HAP-1 (cell line): ENCODE data around the gene NR4A3.

Source experiments
- DNase-seq, 2 experiments: peaks; one replicate each; pipeline ENCODE4 v3.0.0-alpha.2; 2016 to 2020; ENCODE audit warnings: low spot score in 2 of 2
- H3K27me3 ChIP-seq: fragments of 250-450 bp; sonication (Bioruptor Pico); 2 replicates; pipeline ENCODE4 v1.5.1; 2020; ENCODE audit warnings: low read depth, mild to moderate bottlenecking, moderate library complexity
- H3K36me3 ChIP-seq: fragments of 250-450 bp; sonication (Bioruptor Pico); replicated peaks from 2 replicates; pipeline ENCODE4 v1.5.1; 2020; ENCODE audit warnings: mild to moderate bottlenecking
- H3K4me1 ChIP-seq: fragments of 250-450 bp; sonication (Bioruptor Pico); 2 replicates; pipeline ENCODE4 v1.5.1; 2020; ENCODE audit warnings: mild to moderate bottlenecking
- H3K4me3 ChIP-seq: fragments of 250-450 bp; sonication (Bioruptor Pico); 2 replicates; pipeline ENCODE4 v1.5.1; 2020; ENCODE audit warnings: mild to moderate bottlenecking, moderate library complexity
- H3K9me3 ChIP-seq: fragments of 250-450 bp; sonication (Bioruptor Pico); 2 replicates; pipeline ENCODE4 v1.5.1; 2020; ENCODE audit warnings: mild to moderate bottlenecking, moderate library complexity
- in situ Hi-C: fragments of 300-500 bp; cut with MboI; formaldehyde crosslinking; loops from 3 replicates; pipeline ENCODE4 v1.14.3; 2020; ENCODE audit warnings: low sequenced_read_pairs, inconsistent platforms, mixed read lengths

The NR4A3 gene

GRCh38 chr9:99803694-99804093 lies 18.0 kb upstream of the NR4A3 start:
- no peak for DNase-seq
- Histone ChIP-seq H3K4me1 (no peaks in the 10 kb centered on the region), H3K36me3 (no peaks in the 10 kb centered on the region), H3K4me3 (no peak overlapping the region), H3K27me3 (no peaks in the 10 kb centered on the region), H3K9me3 (no peaks in the 10 kb centered on the region)
- in situ Hi-C loops = loop anchor here (25.0 kb wide), 1 partner anchor 509 kb away; no protein-coding TSS in a partner anchor

GRCh38 chr9:99807276-99807852 lies 14.3 kb upstream of the NR4A3 start:
- DNase-seq = peak; percentile 42 to 74
- in situ Hi-C loops = loop anchor here (25.0 kb wide), 1 partner anchor 505 kb away; no protein-coding TSS in a partner anchor
- H3K4me3 ChIP-seq = no peak overlapping the region

GRCh38 chr9:99807956-99808355 lies 13.7 kb upstream of the NR4A3 start:
- Histone ChIP-seq H3K4me3 (no peak overlapping the region), H3K36me3 (no peaks in the 10 kb centered on the region), H3K27me3 (no peaks in the 10 kb centered on the region), H3K4me1 (peaks cover 10% of the 10 kb centered on the region), H3K9me3 (no peaks in the 10 kb centered on the region)
- DNase-seq = no peak
- in situ Hi-C loops = loop anchor here (25.0 kb wide), 1 partner anchor 504 kb away; no protein-coding TSS in a partner anchor

More at GRCh38 chr9:99807276-99807852, 14.3 kb upstream of the NR4A3 start:
- H3K36me3 ChIP-seq = no peaks in the 10 kb centered on the region
- no peaks in the 10 kb centered on the region for H3K9me3 ChIP-seq
- H3K27me3 ChIP-seq = no peaks in the 10 kb centered on the region
- H3K4me1 ChIP-seq = peaks cover 7% of the 10 kb centered on the region

- H3K27me3 ChIP-seq = no peaks in the 10 kb centered on the region
- no peaks in the 10 kb centered on the region for H3K9me3 ChIP-seq
- no peaks in the 10 kb centered on the region for H3K36me3 ChIP-seq
- peaks cover 10% of the 10 kb centered on the region for H3K4me1 ChIP-seq
- DNase-seq = no peak
- in situ Hi-C loops = loop anchor here (25.0 kb wide), 1 partner anchor 504 kb away; no protein-coding TSS in a partner anchor
- H3K4me3 ChIP-seq = no peak overlapping the region
Measured at GRCh38 chr9:99808454-99808853, 13.2 kb upstream of the NR4A3 start.

GRCh38 chr9:99809586-99810319 lies 11.9 kb upstream of the NR4A3 start:
- H3K4me1 ChIP-seq = peaks cover 10% of the 10 kb centered on the region
- no peak overlapping the region for H3K4me3 ChIP-seq
- no peaks in the 10 kb centered on the region for H3K36me3 ChIP-seq
- in situ Hi-C loops = loop anchor here (25.0 kb wide), 1 partner anchor 503 kb away; no protein-coding TSS in a partner anchor
- H3K9me3 ChIP-seq = no peaks in the 10 kb centered on the region
- no peak for DNase-seq
- no peaks in the 10 kb centered on the region for H3K27me3 ChIP-seq

GRCh38 chr9:99811172-99811571 lies 10.5 kb upstream of the NR4A3 start:
- Histone ChIP-seq H3K9me3 (no peaks in the 10 kb centered on the region), H3K27me3 (no peaks in the 10 kb centered on the region), H3K4me1 (peaks cover 10% of the 10 kb centered on the region), H3K36me3 (no peaks in the 10 kb centered on the region), H3K4me3 (no peak overlapping the region)
- DNase-seq = no peak
- in situ Hi-C loops = loop anchor here (25.0 kb wide), 1 partner anchor 501 kb away; no protein-coding TSS in a partner anchor

- no peak overlapping the region for H3K4me3 ChIP-seq
- H3K9me3 ChIP-seq = no peaks in the 10 kb centered on the region
- in situ Hi-C loops = loop anchor here (25.0 kb wide), 1 partner anchor 501 kb away; no protein-coding TSS in a partner anchor
- peaks cover 10% of the 10 kb centered on the region for H3K4me1 ChIP-seq
- DNase-seq = no peak
- no peaks in the 10 kb centered on the region for H3K27me3 ChIP-seq
- no peaks in the 10 kb centered on the region for H3K36me3 ChIP-seq
Measured at GRCh38 chr9:99811598-99812383, 9.9 kb upstream of the NR4A3 start.

GRCh38 chr9:99813739-99814138 lies 7.9 kb upstream of the NR4A3 start:
- DNase-seq = no peak
- H3K27me3 ChIP-seq = no peaks in the 10 kb centered on the region
- no peaks in the 10 kb centered on the region for H3K36me3 ChIP-seq
- no peaks in the 10 kb centered on the region for H3K9me3 ChIP-seq
- no peak overlapping the region for H3K4me3 ChIP-seq
- in situ Hi-C loops = loop anchor here (25.0 kb wide), 1 partner anchor 499 kb away; no protein-coding TSS in a partner anchor
- peaks cover 11% of the 10 kb centered on the region for H3K4me1 ChIP-seq

- Histone ChIP-seq H3K4me1 (peaks cover 12% of the 10 kb centered on the region), H3K36me3 (no peaks in the 10 kb centered on the region)
- in situ Hi-C loops = loop anchor here (25.0 kb wide), 1 partner anchor 498 kb away; no protein-coding TSS in a partner anchor
Measured at GRCh38 chr9:99814359-99814758, 7.3 kb upstream of the NR4A3 start.

GRCh38 chr9:99816392-99816791 lies 5.3 kb upstream of the NR4A3 start:
- Histone ChIP-seq H3K4me1 (peaks cover 10% of the 10 kb centered on the region), H3K9me3 (no peaks in the 10 kb centered on the region), H3K4me3 (no peak overlapping the region), H3K36me3 (no peaks in the 10 kb centered on the region), H3K27me3 (no peaks in the 10 kb centered on the region)
- in situ Hi-C loops = loop anchor here (25.0 kb wide), 1 partner anchor 496 kb away; no protein-coding TSS in a partner anchor
- DNase-seq = no peak

More at GRCh38 chr9:99814359-99814758, 7.3 kb upstream of the NR4A3 start:
- no peaks in the 10 kb centered on the region for H3K9me3 ChIP-seq
- H3K4me3 ChIP-seq = no peak overlapping the region
- DNase-seq = no peak
- no peaks in the 10 kb centered on the region for H3K27me3 ChIP-seq

GRCh38 chr9:99818500-99818899 lies 3.2 kb upstream of the NR4A3 start:
- no peaks in the 10 kb centered on the region for H3K36me3 ChIP-seq
- in situ Hi-C loops = loop anchor here (25.0 kb wide), 1 partner anchor 494 kb away; no protein-coding TSS in a partner anchor
- no peaks in the 10 kb centered on the region for H3K9me3 ChIP-seq
- DNase-seq = peak; percentile 19 to 26
- peak overlapping the region; percentile 77 for H3K4me3 ChIP-seq
- peaks cover 5% of the 10 kb centered on the region for H3K4me1 ChIP-seq
- no peaks in the 10 kb centered on the region for H3K27me3 ChIP-seq

- no peaks in the 10 kb centered on the region for H3K36me3 ChIP-seq
- H3K27me3 ChIP-seq = no peaks in the 10 kb centered on the region
- peak; percentile 53 to 84 for DNase-seq
- in situ Hi-C loops = loop anchor here (25.0 kb wide), 1 partner anchor 493 kb away; no protein-coding TSS in a partner anchor
- no peaks in the 10 kb centered on the region for H3K9me3 ChIP-seq
- peaks cover 9% of the 10 kb centered on the region for H3K4me1 ChIP-seq
- peak overlapping the region; percentile 77 for H3K4me3 ChIP-seq
Measured at GRCh38 chr9:99819123-99819855, 2.4 kb upstream of the NR4A3 start.
